Transverse colon (tissue), 3 donors: ENCODE data around the gene HNRNPL.

ENCODE experiments used
- CTCF ChIP-seq, 5 experiments: fragments of 200-600 bp in 3 of 5; fragments of 450-650 bp in 2 of 5; sonication (generic) in 3 of 5; IDR thresholded peaks; 1 replicate in 2 of 5; 2 replicates in 3 of 5; pipeline ENCODE4 v1.5.1; 2016 to 2017; ENCODE audit warnings: antibody characterized with exemption in 5 of 5, inconsistent platforms in 3 of 5, mild to moderate bottlenecking in 2 of 5, moderate library complexity in 1 of 5
- POLR2A ChIP-seq: fragments of 450-650 bp; IDR thresholded peaks from one replicate; pipeline ENCODE4 v1.6.1; 2016; ENCODE audit warnings: antibody characterized with exemption, mild to moderate bottlenecking, moderate library complexity

GRCh38 chr19:38834590-38834989 lies 15.2 kb downstream of the HNRNPL start:
- TF ChIP-seq CTCF (IDR thresholded peaks at IDR 0.05): no peak
- TF ChIP-seq POLR2A: no peak
